Hematopoietic multipotent progenitor cell treated with erythropoietin and hydrocortisone succinate and interleukin-3 and kit ligand, for 15 days (in vitro differentiated cells): ENCODE data around the gene SHC3.

Experiments
- DNase-seq: peaks from one replicate; pipeline ENCODE4 v3.0.0-alpha.2; 2015; ENCODE audit warnings: low spot score

Gene SHC3

GRCh38 chr9:89107406-89107805, 71.2 kb downstream of the SHC3 start:
- DNase-seq = no peak

GRCh38 chr9:89106224-89106851, 72.3 kb downstream of the SHC3 start:
- no peak for DNase-seq

- DNase-seq = no peak
Measured at GRCh38 chr9:89104821-89105220, 73.8 kb downstream of the SHC3 start.

- no peak for DNase-seq
Measured at GRCh38 chr9:89097219-89097618, 81.4 kb downstream of the SHC3 start.

GRCh38 chr9:89096807-89097206, 81.8 kb downstream of the SHC3 start:
- DNase-seq = no peak

GRCh38 chr9:89095761-89096528, 82.7 kb downstream of the SHC3 start:
- no peak for DNase-seq

- DNase-seq = no peak
Measured at GRCh38 chr9:89093201-89093975, 85.2 kb downstream of the SHC3 start.

GRCh38 chr9:89089176-89089575, 89.4 kb downstream of the SHC3 start:
- no peak for DNase-seq

- DNase-seq = no peak
Measured at GRCh38 chr9:89083626-89084025, 95.0 kb downstream of the SHC3 start.

GRCh38 chr9:89080193-89080592, 98.4 kb downstream of the SHC3 start:
- DNase-seq = no peak

GRCh38 chr9:89079391-89079790, 99.2 kb downstream of the SHC3 start:
- no peak for DNase-seq

- DNase-seq = no peak
Measured at GRCh38 chr9:89078860-89079259, 99.8 kb downstream of the SHC3 start.

GRCh38 chr9:89078421-89078820, 100.2 kb downstream of the SHC3 start:
- no peak for DNase-seq

- DNase-seq = no peak
Measured at GRCh38 chr9:89077519-89077918, 101.1 kb downstream of the SHC3 start.

- DNase-seq = no peak
Measured at GRCh38 chr9:89073397-89073796, 105.2 kb downstream of the SHC3 start.

GRCh38 chr9:89071591-89071990, 107.0 kb downstream of the SHC3 start:
- peak; percentile 65 for DNase-seq

GRCh38 chr9:89066835-89067234, 111.8 kb downstream of the SHC3 start:
- no peak for DNase-seq

- no peak for DNase-seq
Measured at GRCh38 chr9:89065921-89066320, 112.7 kb downstream of the SHC3 start.

GRCh38 chr9:89060790-89061189, 117.8 kb downstream of the SHC3 start:
- no peak for DNase-seq

- DNase-seq = no peak
Measured at GRCh38 chr9:89059925-89060506, 118.6 kb downstream of the SHC3 start.

- no peak for DNase-seq
Measured at GRCh38 chr9:89058906-89059305, 119.7 kb downstream of the SHC3 start.

- no peak for DNase-seq
Measured at GRCh38 chr9:89054865-89055495, 123.6 kb downstream of the SHC3 start.
